Measurements from ENCODE around the gene ARHGAP30. TPM values are rescaled to one million over a fixed set of nuclear protein-coding genes. Genes with fewer than 3 reads are reported as not detected.

ARHGAP30 gene
- polyA plus RNA-seq, 1 experiment = not detected

GRCh38 chr1:161044535-161044907, 25.2 kb downstream of the ARHGAP30 start:
- DNase-seq (ENCODE audit: low read depth, low spot score) = no peak
- TF ChIP-seq CTCF (IDR thresholded peaks at IDR 0.05; ENCODE audit: low read depth, low read length) = no peak
- Histone ChIP-seq H3K4me3 (ENCODE audit: low read depth, low read length) (peak overlapping the region; percentile 86), H3K27ac (ENCODE audit: low read depth, low read length) (peak overlapping the region; percentile 95), H3K9me3 (ENCODE audit: control insufficient read depth, insufficient read depth, low read length) (peaks cover 19% of the 10 kb centered on the region), H3K27me3 (ENCODE audit: control insufficient read depth, insufficient read depth, low read length) (no peaks in the 10 kb centered on the region)
- ChIA-PET CTCF (interaction anchor here (1.1 to 4.3 kb wide), 4 partner anchors 27 to 53 kb away, joined by 3 to 44 read pairs (median 6); partner anchors contain the start of gene KLHDC9), POLR2A (interaction anchor here (0.5 to 3.1 kb wide), 5 partner anchors 10 to 88 kb away, joined by 4 to 10 read pairs (median 7); partner anchors contain the start of genes DEDD and NECTIN4)

GRCh38 chr1:161039546-161039945, 30.1 kb downstream of the ARHGAP30 start:
- no peaks in the 10 kb centered on the region for H3K27me3 ChIP-seq (ENCODE audit: control insufficient read depth, insufficient read depth, low read length)
- TF ChIP-seq CTCF (IDR thresholded peaks at IDR 0.05; ENCODE audit: low read depth, low read length) = no peak
- no peak overlapping the region for H3K4me3 ChIP-seq (ENCODE audit: low read depth, low read length)
- H3K9me3 ChIP-seq (ENCODE audit: control insufficient read depth, insufficient read depth, low read length) = no peaks in the 10 kb centered on the region; the same call in 1 of the 2 replicates
- no peak overlapping the region for H3K27ac ChIP-seq (ENCODE audit: low read depth, low read length)
- no peak for DNase-seq (ENCODE audit: low read depth, low spot score)
- POLR2A ChIA-PET = no interaction called here
- CTCF ChIA-PET = interaction anchor here (1.0 to 3.6 kb wide), 2 partner anchors 46 to 58 kb away, joined by 7 to 39 read pairs; partner anchors contain the start of gene KLHDC9

GRCh38 chr1:161039154-161039545, 30.5 kb downstream of the ARHGAP30 start:
- no peak for TF ChIP-seq CTCF (IDR thresholded peaks at IDR 0.05; ENCODE audit: low read depth, low read length)
- no peaks in the 10 kb centered on the region for H3K27me3 ChIP-seq (ENCODE audit: control insufficient read depth, insufficient read depth, low read length)
- no peak for DNase-seq (ENCODE audit: low read depth, low spot score)
- ChIA-PET POLR2A (no interaction called here), CTCF (no interaction called here)
- H3K4me3 ChIP-seq (ENCODE audit: low read depth, low read length) = no peak overlapping the region
- no peak overlapping the region for H3K27ac ChIP-seq (ENCODE audit: low read depth, low read length)
- H3K9me3 ChIP-seq (ENCODE audit: control insufficient read depth, insufficient read depth, low read length) = no peaks in the 10 kb centered on the region; the same call in 1 of the 2 replicates

GRCh38 chr1:161038523-161039153, 31.1 kb downstream of the ARHGAP30 start, which contains the start of gene TSTD1:
Gene TSTD1, minus strand, starts transcription at chr1:161038964. Its CDS starts 75 bp downstream, at chr1:161038889.
- DNase-seq (ENCODE audit: low read depth, low spot score) = no peak
- POLR2A ChIA-PET = no interaction called here
- Histone ChIP-seq H3K9me3 (ENCODE audit: control insufficient read depth, insufficient read depth, low read length) (no peaks in the 10 kb centered on the region; the same call in 1 of the 2 replicates), H3K4me3 (ENCODE audit: low read depth, low read length) (no peak within 1 kb of the TSS), H3K27ac (ENCODE audit: low read depth, low read length) (no peak within 1 kb of the TSS), H3K27me3 (ENCODE audit: control insufficient read depth, insufficient read depth, low read length) (no peaks in the 10 kb centered on the region)
- no peak for TF ChIP-seq CTCF (IDR thresholded peaks at IDR 0.05; ENCODE audit: low read depth, low read length)
- CTCF ChIA-PET = no interaction called here
